ENCODE measurements around the gene OTOL1. TPM values are rescaled to one million over a fixed set of nuclear protein-coding genes. Genes with fewer than 3 reads are reported as not detected.

OTOL1 gene
- total and polyA plus RNA-seq, 2 experiments from 2014 or later = not detected

DNA sequence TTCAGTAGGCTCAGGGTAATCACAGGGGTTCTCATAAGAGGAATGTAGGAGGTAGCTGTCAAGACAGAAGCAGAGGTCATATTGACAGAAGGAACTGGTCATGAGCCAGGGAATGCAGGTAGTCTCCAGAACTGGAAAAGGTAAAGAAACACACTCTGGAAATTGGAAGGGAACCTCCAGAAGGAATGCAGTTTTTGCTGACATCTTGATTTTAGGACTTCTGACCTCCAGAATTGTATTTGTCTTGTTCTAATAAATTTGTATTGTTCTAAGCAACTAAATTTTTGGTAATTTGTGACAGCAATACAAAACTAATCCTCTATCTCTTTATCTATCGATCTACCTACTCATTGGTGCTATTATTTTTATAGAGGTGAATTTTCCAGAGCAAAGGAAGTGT, 49.2 kb downstream of the OTOL1 start:
- no peak overlapping the region for H2AFZ ChIP-seq
- TF ChIP-seq EZH2 (IDR thresholded peaks at IDR 0.05; ENCODE audit: insufficient read depth, poor library complexity, severe bottlenecking) (no peak), EZH2phosphoT487 (IDR thresholded peaks at IDR 0.05; ENCODE audit: insufficient read depth, low read depth) (no peak)
- H3K9me3 ChIP-seq (ENCODE audit: low read depth) = no peaks in the 10 kb centered on the region
- H3K9me2 ChIP-seq (ENCODE audit: insufficient read depth) = no peaks in the 10 kb centered on the region
- no peak for DNase-seq
- no peaks in the 10 kb centered on the region for H4K20me1 ChIP-seq (ENCODE audit: insufficient read depth)
- H3K4me1 ChIP-seq (ENCODE audit: insufficient read depth) = no peaks in the 10 kb centered on the region
- no peaks in the 10 kb centered on the region for H3K36me3 ChIP-seq (ENCODE audit: low read depth)
- H3K79me2 ChIP-seq (ENCODE audit: insufficient read depth) = no peaks in the 10 kb centered on the region
- H3K4me3 ChIP-seq = no peak overlapping the region
- 42 to 47% methylated on average over 1 of the region's 1 CpG for WGBS, 2 experiments (ENCODE audit: low coverage in 1 of 2, low lambda C conversion rate in 2 of 2, missing lambda C conversion rate in 2 of 2)
- no peak overlapping the region for H3K9ac ChIP-seq
- no peaks in the 10 kb centered on the region for H3F3A ChIP-seq (ENCODE audit: insufficient read depth)
- no peak overlapping the region for H3K27ac ChIP-seq
- in situ Hi-C loops (cut with MboI) = no loop called here
- no peak overlapping the region for H3K4me2 ChIP-seq (ENCODE audit: unreplicated experiment)
- no peaks in the 10 kb centered on the region for H3K27me3 ChIP-seq (replicated peaks; ENCODE audit: insufficient read depth)

- H3K4me3 ChIP-seq = no peak overlapping the region
- TF ChIP-seq EZH2phosphoT487 (IDR thresholded peaks at IDR 0.05; ENCODE audit: insufficient read depth, low read depth) (no peak), EZH2 (IDR thresholded peaks at IDR 0.05; ENCODE audit: insufficient read depth, poor library complexity, severe bottlenecking) (no peak)
- H3K79me2 ChIP-seq (ENCODE audit: insufficient read depth) = no peaks in the 10 kb centered on the region
- H3K27me3 ChIP-seq (replicated peaks; ENCODE audit: insufficient read depth) = no peaks in the 10 kb centered on the region
- H3K9me3 ChIP-seq (ENCODE audit: low read depth) = no peaks in the 10 kb centered on the region
- no peak overlapping the region for H2AFZ ChIP-seq
- no peaks in the 10 kb centered on the region for H3F3A ChIP-seq (ENCODE audit: insufficient read depth)
- no peak overlapping the region for H3K4me2 ChIP-seq (ENCODE audit: unreplicated experiment)
- no peaks in the 10 kb centered on the region for H3K9me2 ChIP-seq (ENCODE audit: insufficient read depth)
- no peaks in the 10 kb centered on the region for H3K36me3 ChIP-seq (ENCODE audit: low read depth)
- in situ Hi-C loops (cut with MboI) = no loop called here
- no peaks in the 10 kb centered on the region for H3K4me1 ChIP-seq (ENCODE audit: insufficient read depth)
- DNase-seq = no peak
- no peak overlapping the region for H3K9ac ChIP-seq
- no peak overlapping the region for H3K27ac ChIP-seq
- no peaks in the 10 kb centered on the region for H4K20me1 ChIP-seq (ENCODE audit: insufficient read depth)
- WGBS, 2 experiments (ENCODE audit: low coverage in 1 of 2, low lambda C conversion rate in 2 of 2, missing lambda C conversion rate in 2 of 2) = 18 to 31% methylated on average over 4 of the region's 4 CpGs
Observed at GRCh38 chr3:161548301-161548700, 51.7 kb downstream of the OTOL1 start.

DNA sequence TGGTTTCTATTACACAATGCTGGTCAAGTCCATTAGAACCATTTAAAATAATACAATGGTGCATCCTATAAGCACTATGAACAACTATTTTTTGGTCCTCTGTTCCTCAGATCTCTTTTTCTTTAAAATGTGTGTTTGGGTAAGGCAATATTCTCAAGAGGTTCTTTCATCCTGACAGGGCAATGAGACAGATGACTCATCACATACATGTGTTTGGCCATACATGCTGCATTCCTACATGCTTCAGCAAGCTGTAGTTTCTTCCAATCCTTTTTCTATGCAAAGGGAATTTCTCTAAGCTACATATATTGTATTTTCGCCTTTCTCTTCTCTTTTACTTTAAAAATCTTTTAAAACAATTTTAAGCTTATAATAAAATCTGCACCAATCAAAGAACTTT, 52.7 kb downstream of the OTOL1 start:
- no peak overlapping the region for H3K4me2 ChIP-seq (ENCODE audit: unreplicated experiment)
- DNase-seq = no peak

GRCh38 chr3:161550491-161551195, 54.0 kb downstream of the OTOL1 start:
- no peaks in the 10 kb centered on the region for H3K4me1 ChIP-seq (ENCODE audit: insufficient read depth)
- H3K4me2 ChIP-seq (ENCODE audit: unreplicated experiment) = no peak overlapping the region
- no peak for DNase-seq
- H3K4me3 ChIP-seq = no peak overlapping the region
- no peaks in the 10 kb centered on the region for H3K9me2 ChIP-seq (ENCODE audit: insufficient read depth)
- no peaks in the 10 kb centered on the region for H3K36me3 ChIP-seq (ENCODE audit: low read depth)
- H3K27ac ChIP-seq = no peak overlapping the region
- TF ChIP-seq EZH2phosphoT487 (IDR thresholded peaks at IDR 0.05; ENCODE audit: insufficient read depth, low read depth) (no peak), EZH2 (IDR thresholded peaks at IDR 0.05; ENCODE audit: insufficient read depth, poor library complexity, severe bottlenecking) (no peak)
- H3K27me3 ChIP-seq (replicated peaks; ENCODE audit: insufficient read depth) = no peaks in the 10 kb centered on the region
- no peaks in the 10 kb centered on the region for H3K79me2 ChIP-seq (ENCODE audit: insufficient read depth)
- H4K20me1 ChIP-seq (ENCODE audit: insufficient read depth) = no peaks in the 10 kb centered on the region
- no peaks in the 10 kb centered on the region for H3K9me3 ChIP-seq (ENCODE audit: low read depth)
- in situ Hi-C loops (cut with MboI) = loop anchor here (25.0 kb wide), 2 partner anchors 712 to 1262 kb away; no protein-coding TSS in a partner anchor
- 35 to 36% methylated on average over 6 of the region's 6 CpGs for WGBS, 2 experiments (ENCODE audit: low coverage in 1 of 2, low lambda C conversion rate in 2 of 2, missing lambda C conversion rate in 2 of 2)
- H3K9ac ChIP-seq = no peak overlapping the region
- H2AFZ ChIP-seq = no peak overlapping the region
- no peaks in the 10 kb centered on the region for H3F3A ChIP-seq (ENCODE audit: insufficient read depth)

More for the DNA sequence above, 52.7 kb downstream of the OTOL1 start:
- TF ChIP-seq EZH2 (IDR thresholded peaks at IDR 0.05; ENCODE audit: insufficient read depth, poor library complexity, severe bottlenecking) (no peak), EZH2phosphoT487 (IDR thresholded peaks at IDR 0.05; ENCODE audit: insufficient read depth, low read depth) (no peak)
- Histone ChIP-seq H3K27me3 (replicated peaks; ENCODE audit: insufficient read depth) (no peaks in the 10 kb centered on the region), H3K9ac (no peak overlapping the region), H3K79me2 (ENCODE audit: insufficient read depth) (no peaks in the 10 kb centered on the region), H3K27ac (no peak overlapping the region), H3K9me2 (ENCODE audit: insufficient read depth) (no peaks in the 10 kb centered on the region), H3K4me1 (ENCODE audit: insufficient read depth) (no peaks in the 10 kb centered on the region), H3K9me3 (ENCODE audit: low read depth) (no peaks in the 10 kb centered on the region), H3K36me3 (ENCODE audit: low read depth) (no peaks in the 10 kb centered on the region), H4K20me1 (ENCODE audit: insufficient read depth) (no peaks in the 10 kb centered on the region), H3F3A (ENCODE audit: insufficient read depth) (no peaks in the 10 kb centered on the region), H2AFZ (no peak overlapping the region), H3K4me3 (no peak overlapping the region)
- WGBS, 2 experiments (ENCODE audit: low coverage in 1 of 2, low lambda C conversion rate in 2 of 2, missing lambda C conversion rate in 2 of 2) = 14 to 35% methylated on average over 1 of the region's 1 CpG
- in situ Hi-C loops (cut with MboI) = no loop called here

All from GM23248 (cell line).